Transverse colon (tissue), 4 donors: ENCODE results near the gene ADCY9. TPM values are rescaled to one million over a fixed set of nuclear protein-coding genes. Genes with fewer than 3 reads are reported as not detected.

Experiments
- DNase-seq: peaks from one replicate; pipeline ENCODE4 v3.0.0-alpha.2; 2019
- H3K27ac ChIP-seq, 4 donors: fragments of 200-600 bp; sonication (generic); 2 replicates each; pipeline ENCODE4 v1.5.1; 2016 to 2018; ENCODE audit warnings: inconsistent platforms in 4 of 4
- H3K27me3 ChIP-seq: fragments of 200-600 bp; sonication (generic); 2 replicates; pipeline ENCODE4 v1.5.1; 2017; ENCODE audit warnings: inconsistent platforms
- H3K36me3 ChIP-seq, 4 donors: fragments of 200-600 bp; sonication (generic); 2 replicates each; pipeline ENCODE4 v1.5.1; 2017 to 2019; ENCODE audit warnings: inconsistent platforms in 4 of 4
- H3K4me1 ChIP-seq, 4 donors: fragments of 200-600 bp; sonication (generic); 2 replicates each; pipeline ENCODE4 v1.5.1; 2017 to 2020; ENCODE audit warnings: inconsistent platforms in 4 of 4
- H3K4me3 ChIP-seq, 4 donors: fragments of 200-600 bp; sonication (generic); 1 replicate in 1 of 4; 2 replicates in 3 of 4; pipeline versions ENCODE4 v1.5.1 to v1.6.1; 2017 to 2019; ENCODE audit warnings: inconsistent platforms in 4 of 4
- H3K9me3 ChIP-seq, 2 donors: fragments of 200-600 bp; sonication (generic); 2 replicates each; pipeline ENCODE4 v1.5.1; 2017 to 2019; ENCODE audit warnings: inconsistent platforms in 2 of 2
- CTCF ChIP-seq, 5 experiments: fragments of 200-600 bp in 3 of 5; fragments of 450-650 bp in 2 of 5; sonication (generic) in 3 of 5; IDR thresholded peaks; 1 replicate in 2 of 5; 2 replicates in 3 of 5; pipeline ENCODE4 v1.5.1; 2016 to 2017; ENCODE audit warnings: antibody characterized with exemption in 5 of 5, inconsistent platforms in 3 of 5, mild to moderate bottlenecking in 2 of 5, moderate library complexity in 1 of 5
- EP300 ChIP-seq: sonication (generic); formaldehyde crosslinking; IDR thresholded peaks from one replicate; pipeline ENCODE4 v1.6.1; 2017; ENCODE audit warnings: antibody characterized with exemption, low read depth
- POLR2A ChIP-seq: fragments of 450-650 bp; IDR thresholded peaks from one replicate; pipeline ENCODE4 v1.6.1; 2016; ENCODE audit warnings: antibody characterized with exemption, mild to moderate bottlenecking, moderate library complexity
- POLR2AphosphoS5 ChIP-seq, 3 donors: sonication (generic); formaldehyde crosslinking; IDR thresholded peaks; one replicate each; pipeline ENCODE4 v1.6.1; 2016; ENCODE audit warnings: antibody characterized with exemption in 3 of 3
- WGBS, 2 donors: methylation state at CpG; one replicate each; pipeline ENCODE4 v1.1.5; 2018; ENCODE audit warnings: low coverage in 1 of 2; 5-methylcytosine and 5-hydroxymethylcytosine counted together
- in situ Hi-C, 4 donors: fragments of 200-750 bp; cut with MboI; loops; one replicate each; pipeline versions ENCODE4 v1.15.0 to v1.15.1; 2017; ENCODE audit warnings: low sequenced_read_pairs in 3 of 4, low pct_ligation_motif_present in 1 of 4, low pct_unique_long_range_greater_than_20kb in 1 of 4
- intact Hi-C: fragments of 100-400 bp; cut with DNase I; formaldehyde crosslinking; loops from one replicate; pipeline ENCODE4 v1.15.1; 2023; ENCODE audit warnings: low total_unique reads
- total RNA-seq, 4 donors: library from RNA; depleted of rRNA; stranded (reverse); fragments of >200 nt; gene quantifications; one replicate each; pipeline ENCODE4 v1.1.0, GENCODE V29; 2016

The ADCY9 gene
- total RNA-seq, 4 donors from 2014 or later = 33.7 to 46.0 (median 37.2) TPM

DNA sequence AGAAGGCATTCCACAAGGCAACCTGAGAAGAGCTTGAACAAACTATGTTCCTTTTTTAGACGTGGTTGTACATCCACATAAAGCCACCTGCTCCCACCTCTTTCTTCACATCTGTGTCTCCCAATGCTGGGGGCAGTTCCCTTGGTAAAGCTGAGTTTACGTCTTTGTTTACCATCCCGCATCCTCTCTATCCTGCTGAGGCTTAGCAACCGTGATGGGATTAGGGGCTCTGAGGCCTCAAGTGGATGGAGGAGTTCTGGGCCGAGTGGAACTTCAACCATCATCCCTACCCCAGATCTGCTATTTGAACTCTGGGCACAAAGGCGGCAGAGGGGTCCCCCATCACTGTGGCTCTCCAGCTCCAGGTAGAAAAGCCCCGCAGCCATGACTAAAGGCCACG lies 141.5 kb downstream of the ADCY9 start:
- no peaks in the 10 kb centered on the region for H3K9me3 ChIP-seq
- 90% methylated on average over 8 of the region's 8 CpGs; no CpG with 5 or more reads in 1 of the 2 donors for WGBS, 2 donors
- H3K27ac ChIP-seq = no peak overlapping the region
- H3K36me3 ChIP-seq = no peaks in the 10 kb centered on the region
- H3K4me1 ChIP-seq = peaks cover 0 to 1% (median 0%) of the 10 kb centered on the region in 4 donors
- no peaks in the 10 kb centered on the region for H3K27me3 ChIP-seq
- in situ Hi-C loops (no loop called here), intact Hi-C loops (no loop called here)
- no peak for DNase-seq
- no peak overlapping the region for H3K4me3 ChIP-seq
- no peak for TF ChIP-seq EP300
- TF ChIP-seq CTCF (IDR thresholded peaks at IDR 0.05) = no peak
- TF ChIP-seq POLR2AphosphoS5 (IDR thresholded peaks at IDR 0.05) = no peak
- no peak for TF ChIP-seq POLR2A

GRCh38 chr16:3971706-3972105 lies 144.5 kb downstream of the ADCY9 start:
- Histone ChIP-seq H3K4me3 (no peak overlapping the region), H3K4me1 (no peaks in the 10 kb centered on the region), H3K27me3 (no peaks in the 10 kb centered on the region), H3K9me3 (no peaks in the 10 kb centered on the region), H3K36me3 (peaks cover 0 to 4% (median 0%) of the 10 kb centered on the region in 4 donors), H3K27ac (no peak overlapping the region)
- DNase-seq = no peak
- in situ Hi-C loops = no loop called here
- intact Hi-C loops = no loop called here
- TF ChIP-seq CTCF (IDR thresholded peaks at IDR 0.05) (no peak), POLR2A (no peak), POLR2AphosphoS5 (IDR thresholded peaks at IDR 0.05) (no peak), EP300 (no peak)
- 93% methylated on average over 8 of the region's 8 CpGs; no CpG with 5 or more reads in 1 of the 2 donors for WGBS, 2 donors

DNA sequence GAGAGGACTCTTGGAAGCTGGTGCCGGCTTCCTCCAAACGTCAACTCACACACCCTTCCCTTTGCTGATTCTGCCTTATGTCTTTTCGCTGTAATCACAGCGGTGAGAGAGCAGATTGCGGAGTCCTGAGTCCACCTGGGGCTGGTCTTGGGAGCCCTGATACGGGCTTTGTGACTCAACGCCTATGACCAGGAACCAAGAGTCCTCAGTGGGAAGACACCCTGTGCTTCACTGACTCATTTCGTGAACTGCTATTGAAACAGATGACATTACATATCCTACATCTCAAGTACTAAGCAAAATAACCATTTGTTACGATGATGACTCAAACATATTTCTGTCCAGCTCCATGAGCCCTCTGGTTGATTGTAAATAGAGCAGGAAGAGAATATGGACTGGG lies 145.0 kb downstream of the ADCY9 start:
- DNase-seq = no peak
- H3K36me3 ChIP-seq = peaks cover 0 to 6% (median 0%) of the 10 kb centered on the region in 4 donors
- intact Hi-C loops (no loop called here), in situ Hi-C loops (no loop called here)
- H3K27me3 ChIP-seq = no peaks in the 10 kb centered on the region
- H3K9me3 ChIP-seq = no peaks in the 10 kb centered on the region
- H3K4me3 ChIP-seq = no peak overlapping the region
- no peak for TF ChIP-seq EP300
- WGBS, 2 donors = 88% methylated on average over 9 of the region's 9 CpGs; no CpG with 5 or more reads in 1 of the 2 donors
- no peaks in the 10 kb centered on the region for H3K4me1 ChIP-seq
- H3K27ac ChIP-seq = no peak overlapping the region

GRCh38 chr16:3968551-3968950 lies 147.7 kb downstream of the ADCY9 start:
- DNase-seq = no peak
- TF ChIP-seq POLR2AphosphoS5 (IDR thresholded peaks at IDR 0.05) (no peak), EP300 (no peak), POLR2A (no peak), CTCF (IDR thresholded peaks at IDR 0.05) (no peak)
- Histone ChIP-seq H3K36me3 (peaks cover 0 to 6% (median 2%) of the 10 kb centered on the region in 4 donors), H3K27ac (no peak overlapping the region), H3K9me3 (no peaks in the 10 kb centered on the region), H3K27me3 (no peaks in the 10 kb centered on the region), H3K4me1 (no peaks in the 10 kb centered on the region), H3K4me3 (no peak overlapping the region)
- in situ Hi-C loops (no loop called here), intact Hi-C loops (loop anchor here (10.0 kb wide), 1 partner anchor 146 kb away; the partner anchor contains the start of gene ADCY9)
- WGBS, 2 donors = 83 to 88% methylated on average over 7 to 8 of the region's 8 CpGs

GRCh38 chr16:3966681-3967080 lies 149.6 kb downstream of the ADCY9 start:
- in situ Hi-C loops = no loop called here
- TF ChIP-seq POLR2A (no peak), POLR2AphosphoS5 (IDR thresholded peaks at IDR 0.05) (no peak), EP300 (no peak), CTCF (IDR thresholded peaks at IDR 0.05) (no peak)
- Histone ChIP-seq H3K4me3 (no peak overlapping the region), H3K36me3 (peaks cover 0 to 6% (median 2%) of the 10 kb centered on the region in 4 donors), H3K9me3 (no peaks in the 10 kb centered on the region), H3K27me3 (no peaks in the 10 kb centered on the region), H3K4me1 (peaks cover 0 to 8% (median 0%) of the 10 kb centered on the region in 4 donors), H3K27ac (no peak overlapping the region)
- WGBS, 2 donors = 85 to 94% methylated on average over 6 to 24 of the region's 24 CpGs
- DNase-seq = no peak
- intact Hi-C loops = loop anchor here (10.0 kb wide), 1 partner anchor 148 kb away; the partner anchor contains the start of gene ADCY9
